ENCODE data around the gene APOA5. TPM values are rescaled to one million over a fixed set of nuclear protein-coding genes. Genes with fewer than 3 reads are reported as not detected.

Gene APOA5
- total and polyA plus RNA-seq, 2 donors (not counting 3 experiments of a cell fraction or from before 2014, with no cell fraction given), result not detected

- no peak overlapping the region for H3K9ac ChIP-seq (replicated peaks; ENCODE audit: extremely low read depth, insufficient read depth, low read length)
- POLR2A ChIA-PET, result no interaction called here
Measured at GRCh38 chr11:116828632-116829524, 37.2 kb upstream of the APOA5 start.

More at GRCh38 chr11:116828632-116829524, 37.2 kb upstream of the APOA5 start:
- H3K4me1 ChIP-seq (ENCODE audit: control insufficient read depth, extremely low read depth, insufficient read depth, low read length), result no peaks in the 10 kb centered on the region
- H4K20me1 ChIP-seq (replicated peaks; ENCODE audit: control insufficient read depth, extremely low read depth, insufficient read depth, low read length), result no peaks in the 10 kb centered on the region
- no peaks in the 10 kb centered on the region for H3K9me1 ChIP-seq (replicated peaks; ENCODE audit: control insufficient read depth, extremely low read depth, insufficient read depth, low read length)
- intact Hi-C loops (cut with micrococcal nuclease), result no loop called here
- no peak overlapping the region for H2AFZ ChIP-seq (ENCODE audit: low read depth, low read length)
- H3K27me3 ChIP-seq (ENCODE audit: control insufficient read depth in 2 of 2, insufficient read depth in 2 of 2, low read length in 2 of 2), result no peaks in the 10 kb centered on the region
- H3K4me2 ChIP-seq (ENCODE audit: insufficient read depth, low read length), result no peak overlapping the region
- H3K79me2 ChIP-seq (ENCODE audit: control insufficient read depth, insufficient read depth, low read length), result no peaks in the 10 kb centered on the region
- DNase-seq (ENCODE audit: low read depth, low spot score) (no peak), FAIRE-seq (no peak)
- H3K4me3 ChIP-seq (replicated peaks in 1 of 3; ENCODE audit: insufficient read depth in 1 of 3, low read depth in 1 of 3, low read length in 3 of 3), result no peak overlapping the region
- dilution Hi-C loops (cut with MboI; ENCODE audit: extremely low pct_ligation_motif_present, low sequenced_read_pairs), result no loop called here
- no peak overlapping the region for H3K27ac ChIP-seq (ENCODE audit: insufficient read depth, low read depth, low read length)
- no peak for TF ChIP-seq POLR2A (IDR thresholded peaks at IDR 0.05; ENCODE audit: low read depth, low read length)
- no peak for TF ChIP-seq FOS (IDR thresholded peaks at IDR 0.05; ENCODE audit: borderline replicate concordance, insufficient read depth, low read length)
- TF ChIP-seq GATA2 (IDR thresholded peaks at IDR 0.05; ENCODE audit: insufficient read depth, insufficient read length, low read depth, low read length), result no peak
- TF ChIP-seq, protein P1, sequence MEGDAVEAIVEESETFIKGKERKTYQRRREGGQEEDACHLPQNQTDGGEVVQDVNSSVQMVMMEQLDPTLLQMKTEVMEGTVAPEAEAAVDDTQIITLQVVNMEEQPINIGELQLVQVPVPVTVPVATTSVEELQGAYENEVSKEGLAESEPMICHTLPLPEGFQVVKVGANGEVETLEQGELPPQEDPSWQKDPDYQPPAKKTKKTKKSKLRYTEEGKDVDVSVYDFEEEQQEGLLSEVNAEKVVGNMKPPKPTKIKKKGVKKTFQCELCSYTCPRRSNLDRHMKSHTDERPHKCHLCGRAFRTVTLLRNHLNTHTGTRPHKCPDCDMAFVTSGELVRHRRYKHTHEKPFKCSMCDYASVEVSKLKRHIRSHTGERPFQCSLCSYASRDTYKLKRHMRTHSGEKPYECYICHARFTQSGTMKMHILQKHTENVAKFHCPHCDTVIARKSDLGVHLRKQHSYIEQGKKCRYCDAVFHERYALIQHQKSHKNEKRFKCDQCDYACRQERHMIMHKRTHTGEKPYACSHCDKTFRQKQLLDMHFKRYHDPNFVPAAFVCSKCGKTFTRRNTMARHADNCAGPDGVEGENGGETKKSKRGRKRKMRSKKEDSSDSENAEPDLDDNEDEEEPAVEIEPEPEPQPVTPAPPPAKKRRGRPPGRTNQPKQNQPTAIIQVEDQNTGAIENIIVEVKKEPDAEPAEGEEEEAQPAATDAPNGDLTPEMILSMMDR (IDR thresholded peaks at IDR 0.05; ENCODE audit: extremely low read depth in 1 of 2, insufficient read depth in 1 of 2, low read depth in 1 of 2, low read length in 2 of 2), result no peak
- TF ChIP-seq POLR2AphosphoS5 (IDR thresholded peaks at IDR 0.05; ENCODE audit: insufficient read depth, low read depth, low read length), result no peak
- TF ChIP-seq JUN (IDR thresholded peaks at IDR 0.05; ENCODE audit: borderline replicate concordance, insufficient read depth, insufficient read length, low read depth), result no peak
- no peak for TF ChIP-seq EZH2 (IDR thresholded peaks at IDR 0.05; ENCODE audit: borderline replicate concordance, low read depth, low read length, severe bottlenecking)
- TF ChIP-seq MYC (IDR thresholded peaks at IDR 0.05; ENCODE audit: low read depth, low read length), result no peak
- TF ChIP-seq, protein P2, sequence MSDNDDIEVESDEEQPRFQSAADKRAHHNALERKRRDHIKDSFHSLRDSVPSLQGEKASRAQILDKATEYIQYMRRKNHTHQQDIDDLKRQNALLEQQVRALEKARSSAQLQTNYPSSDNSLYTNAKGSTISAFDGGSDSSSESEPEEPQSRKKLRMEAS (IDR thresholded peaks at IDR 0.05; ENCODE audit: insufficient read depth, insufficient read length), result no peak
- no peaks in the 10 kb centered on the region for H3K9me3 ChIP-seq (replicated peaks; ENCODE audit: control insufficient read depth, insufficient read depth, low read length)
- no TSS peak for BruUV-seq (replicated peaks)
- CTCF ChIA-PET, result interaction anchor here (0.7 to 1.9 kb wide), 2 partner anchors 38 kb away, joined by 3 to 7 read pairs; partner anchors contain the start of gene APOA5
- H3K36me3 ChIP-seq (ENCODE audit: control insufficient read depth in 2 of 2, extremely low read depth in 1 of 2, insufficient read depth in 2 of 2, low read length in 2 of 2), result no peaks in the 10 kb centered on the region
